Activated CD4-positive, alpha-beta T cell treated with anti-CD3 and anti-CD28 coated beads, Interleukin-2, amount 50 U/mL, for 48 hours (primary cell): ENCODE data around the gene ZAP70.
A peak's percentile ranks its signal among the peaks of the same experiment; 100 is the strongest.
"Not testable (repeated sequence)": the region's sequence is repeated elsewhere in the genome, so short reads cannot be mapped to it uniquely, and the experiment has no call there.

Experiments
- DNase-seq, 2 experiments: peaks; one replicate each; pipeline ENCODE4 v3.0.0-alpha.2; 2020

Gene ZAP70

DNA sequence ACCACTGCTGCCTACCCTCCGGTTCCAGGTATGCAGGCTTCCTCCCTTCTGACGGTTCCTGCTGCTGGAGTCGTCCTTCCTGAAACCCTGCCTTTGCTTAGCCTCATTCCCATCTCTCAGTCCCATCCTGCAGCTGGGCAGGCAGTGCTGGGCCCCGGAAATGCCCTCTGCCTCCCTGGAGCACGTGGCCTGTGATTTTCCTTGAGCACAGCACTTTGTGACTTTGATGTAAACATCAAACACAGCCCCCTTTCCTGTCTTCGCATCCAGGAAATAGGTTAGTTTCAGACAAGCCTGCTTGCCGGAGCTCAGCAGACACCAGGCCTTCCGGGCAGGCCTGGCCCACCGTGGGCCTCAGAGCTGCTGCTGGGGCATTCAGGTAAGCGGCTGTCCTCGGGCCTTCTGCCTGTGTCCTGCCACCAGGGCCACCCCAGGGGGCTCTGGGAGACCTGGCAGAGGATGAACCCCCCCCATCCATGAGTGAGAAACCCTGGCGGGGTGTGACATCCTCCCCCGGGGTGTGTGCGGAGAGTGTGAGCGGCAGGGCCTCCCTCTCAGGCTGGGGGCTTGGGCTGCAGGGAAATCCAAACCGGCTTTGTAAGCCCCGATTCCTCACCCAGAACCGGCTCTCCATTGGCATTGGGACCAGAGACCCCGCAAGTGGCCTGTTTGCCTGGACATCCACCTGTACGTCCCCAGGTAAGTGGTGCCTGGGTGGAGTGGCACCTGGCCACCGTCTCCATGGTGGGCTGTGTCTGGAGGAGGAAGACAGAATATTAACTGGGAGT, at the start of gene ZAP70:
Gene ZAP70, plus strand, starts transcription at position 281 of the 788 bp plus-strand sequence. CDS start 10,461 bp downstream, outside the sequence.
- peak; percentile 62 to 70 for DNase-seq

DNA sequence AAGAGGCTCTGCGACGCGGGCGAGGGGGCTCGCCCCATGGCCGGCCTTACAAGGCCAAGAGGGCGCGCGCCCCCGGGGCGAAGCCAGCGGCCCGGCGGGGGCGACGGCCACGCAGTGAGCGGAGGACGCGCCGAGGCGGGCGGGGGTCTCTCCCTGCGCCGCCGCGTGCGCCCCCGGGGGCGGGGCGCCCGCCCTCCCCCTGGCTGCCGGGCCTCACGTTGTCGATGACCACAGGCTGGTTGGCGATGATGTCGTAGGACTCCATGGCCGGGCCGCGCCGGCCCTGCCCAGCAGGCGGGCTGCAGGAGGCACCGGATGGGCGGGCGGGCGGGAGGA, 49.8 kb upstream of the ZAP70 start:
- no peak for DNase-seq

DNA sequence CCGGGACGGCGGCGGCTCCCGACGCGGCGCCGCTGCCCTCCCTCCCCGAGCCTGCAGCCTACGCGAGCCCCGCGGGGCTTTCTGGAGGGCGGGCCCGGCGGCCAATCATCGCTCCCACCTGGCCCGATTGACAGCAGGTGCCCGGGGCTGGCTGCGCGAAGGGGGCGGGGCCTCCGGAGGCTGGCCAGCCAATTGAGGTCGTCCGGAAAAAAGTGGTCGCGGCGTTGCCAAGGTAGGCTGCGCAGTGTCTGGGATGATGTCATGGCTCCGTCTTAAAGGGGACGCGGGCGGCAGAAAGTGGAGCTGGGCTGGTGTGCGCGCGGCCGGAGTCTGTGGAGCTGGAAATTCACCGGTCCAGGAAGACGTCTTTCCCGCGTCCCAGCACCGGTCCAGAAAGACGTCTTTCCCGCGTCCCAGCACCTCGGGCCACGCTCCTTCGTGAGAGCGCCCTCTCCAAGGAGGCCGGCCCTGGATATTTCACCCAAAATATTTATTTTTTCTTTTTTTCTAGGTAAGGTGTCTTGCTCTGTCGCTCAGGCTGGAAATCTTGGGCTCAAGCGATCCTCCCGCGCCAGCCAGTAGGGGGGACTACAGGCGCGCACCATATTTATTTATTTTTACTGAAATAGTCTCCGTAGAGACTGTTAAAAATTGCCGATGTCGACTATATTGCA, 49.3 kb upstream of the ZAP70 start, which contains the start of gene ACTR1B:
Gene ACTR1B, minus strand, starts transcription at position 83 of the 674 bp plus-strand sequence. CDS start 154 bp downstream, outside the sequence.
- peak; percentile 97 to 98 for DNase-seq

DNA sequence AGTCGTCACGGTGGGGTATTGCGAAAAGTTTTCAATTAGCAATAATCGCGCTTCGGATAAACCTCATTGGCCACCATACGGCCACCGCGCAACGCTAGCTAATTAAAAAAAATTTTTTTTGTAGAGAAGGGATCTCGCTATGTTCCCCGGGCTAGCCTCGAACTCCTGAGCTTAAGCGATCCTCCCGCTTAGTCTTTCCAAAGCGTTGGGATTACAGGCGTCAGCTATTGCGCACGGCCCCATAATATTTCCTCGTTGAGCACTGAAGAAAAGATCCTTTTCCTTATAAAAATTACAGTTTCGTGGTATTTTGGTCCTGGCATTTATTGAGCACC, 48.8 kb upstream of the ZAP70 start:
- peak in 1 of 2 experiments; percentile 28 for DNase-seq

DNA sequence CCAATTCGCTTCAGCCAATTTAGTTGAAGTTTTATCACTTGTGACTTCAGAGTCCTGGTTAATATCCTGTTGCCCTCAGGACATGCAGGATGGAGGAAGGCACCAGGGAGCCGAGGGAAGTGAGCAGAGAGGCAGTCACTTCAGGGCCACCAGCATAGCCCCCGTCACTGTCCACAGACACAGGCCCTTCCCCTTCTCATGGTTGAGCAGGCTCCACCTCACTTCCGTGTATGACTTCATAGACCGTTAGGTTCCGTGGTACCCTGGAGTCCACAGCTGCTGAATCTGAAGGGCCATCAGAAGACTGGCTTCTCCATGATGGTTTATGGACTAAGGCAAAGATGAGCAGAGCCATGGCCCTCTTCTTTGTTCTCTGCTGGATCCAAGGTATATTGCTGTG, 43.9 kb upstream of the ZAP70 start, which contains the start of gene C2orf92:
Gene C2orf92, plus strand, starts transcription at position 266 of the 400 bp plus-strand sequence. Its CDS starts 76 bp downstream, at position 342.
- DNase-seq, result no peak

DNA sequence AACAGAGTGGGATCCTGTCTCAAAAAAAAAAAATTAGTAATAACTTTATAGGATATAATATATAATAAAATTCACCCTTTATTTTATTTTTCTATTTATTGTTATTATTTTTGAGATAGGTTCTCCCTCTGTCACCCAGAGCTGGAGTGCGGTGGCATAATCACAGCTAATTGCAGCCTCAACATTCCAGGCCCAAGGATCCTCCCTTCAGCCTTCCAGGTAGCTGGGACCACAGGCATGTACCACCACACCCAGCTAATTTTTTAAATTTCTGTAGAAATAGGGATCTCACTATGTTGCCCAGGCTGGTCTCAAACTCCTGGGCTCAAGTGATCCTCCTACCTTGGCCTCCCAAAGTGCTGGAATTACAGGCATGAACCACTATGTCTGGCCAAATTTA, 42.9 kb upstream of the ZAP70 start:
- no peak for DNase-seq

DNA sequence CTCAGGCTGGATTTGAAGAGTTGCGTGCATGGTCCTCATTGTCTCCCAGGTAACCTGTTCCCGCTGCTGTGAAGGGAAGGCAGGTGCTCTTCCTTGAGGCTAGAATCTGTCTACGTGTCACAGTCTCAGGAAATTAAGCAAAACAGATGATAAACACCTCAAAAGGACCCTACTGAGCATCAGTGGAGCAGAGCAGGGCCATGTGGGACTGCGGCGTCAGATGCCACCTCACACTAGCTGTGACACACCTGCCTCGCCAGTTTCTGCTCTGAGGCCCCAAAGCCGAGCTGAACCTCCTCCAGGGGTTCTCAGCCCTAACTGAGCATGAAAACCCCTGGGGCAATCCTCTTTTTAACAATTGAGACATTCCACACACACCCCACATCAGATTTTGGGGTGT, 41.9 kb upstream of the ZAP70 start:
- DNase-seq, result no peak

DNA sequence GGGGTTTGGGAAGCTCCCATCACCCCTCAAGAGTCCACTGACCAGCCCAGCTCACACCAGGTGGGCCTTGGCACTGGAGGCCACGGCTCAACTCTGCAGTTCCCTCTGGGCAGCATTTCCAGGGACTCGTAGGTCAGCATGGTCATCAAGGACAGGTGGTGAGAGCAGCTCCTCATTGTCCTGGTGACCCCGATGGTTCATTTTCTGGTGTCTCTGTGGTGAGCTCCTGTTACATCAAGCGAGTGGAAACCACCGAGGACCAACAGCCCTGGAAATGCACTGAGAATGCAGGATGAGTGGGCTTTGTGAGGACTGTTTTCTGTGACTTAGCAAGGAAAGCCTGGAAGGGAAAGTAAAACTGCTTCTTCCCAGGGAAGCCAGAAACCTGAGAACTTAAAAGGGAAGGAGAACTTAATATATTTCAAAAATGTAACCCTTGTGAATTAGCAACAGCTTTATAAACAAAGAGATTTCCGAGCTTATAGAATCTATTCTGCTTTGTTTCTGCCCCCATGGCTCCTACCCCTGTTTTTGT, 40.7 kb upstream of the ZAP70 start:
- not testable (repeated sequence) for DNase-seq

DNA sequence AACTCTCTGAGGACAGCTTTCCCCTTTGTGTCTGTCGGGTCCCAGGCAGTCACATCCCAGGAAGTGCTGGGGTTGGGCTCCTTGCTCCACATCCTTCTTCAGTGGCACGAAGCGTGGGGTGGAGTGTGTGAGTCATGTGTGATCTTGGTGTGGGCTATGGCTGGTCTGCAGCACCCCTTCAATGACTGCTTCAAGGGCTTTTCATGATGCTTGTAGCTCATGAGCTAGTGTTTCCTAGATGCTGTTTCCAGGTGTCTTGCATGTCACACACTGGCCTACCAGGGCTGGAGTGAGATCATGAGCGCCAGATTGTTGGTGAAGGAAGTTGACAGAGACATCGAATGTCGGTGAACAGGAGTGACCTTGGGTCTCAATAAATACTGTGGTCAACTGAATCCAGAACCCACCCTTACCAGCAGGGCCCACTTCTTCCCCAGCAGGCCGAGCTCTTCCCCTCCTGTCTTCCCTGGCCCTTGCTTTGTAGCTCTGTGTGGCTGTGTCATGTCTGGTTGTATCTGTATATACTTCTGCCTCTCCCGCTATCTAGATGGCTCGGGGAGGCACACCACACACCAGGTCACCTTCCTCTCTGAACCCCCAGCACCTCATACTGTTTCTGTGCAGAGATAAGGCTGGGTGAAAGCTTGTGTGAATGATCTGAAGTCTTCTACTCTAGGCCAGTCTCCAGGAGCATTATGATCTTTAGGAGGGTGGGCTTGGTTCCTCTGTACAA, 40.0 kb upstream of the ZAP70 start:
- DNase-seq, result peak; percentile 28 to 53

DNA sequence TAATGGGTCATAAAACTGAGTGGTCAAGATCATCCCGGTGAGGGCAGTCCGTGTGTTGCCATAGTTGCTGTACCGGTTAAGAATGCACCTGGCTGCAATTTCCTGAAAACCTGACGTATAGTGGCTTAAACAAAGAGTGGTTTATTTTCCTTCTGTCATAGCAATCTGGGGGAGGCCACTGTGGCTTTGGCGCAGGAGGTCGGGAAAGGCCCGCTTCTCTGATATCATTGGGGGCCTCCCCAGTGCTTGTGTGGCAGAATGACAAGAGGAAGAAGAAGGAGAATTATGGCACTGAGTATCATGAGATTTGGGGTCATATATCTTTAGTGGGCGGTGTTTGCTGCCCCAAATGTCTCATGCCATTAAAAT, 39.5 kb upstream of the ZAP70 start:
- peak; percentile 40 to 60 for DNase-seq

DNA sequence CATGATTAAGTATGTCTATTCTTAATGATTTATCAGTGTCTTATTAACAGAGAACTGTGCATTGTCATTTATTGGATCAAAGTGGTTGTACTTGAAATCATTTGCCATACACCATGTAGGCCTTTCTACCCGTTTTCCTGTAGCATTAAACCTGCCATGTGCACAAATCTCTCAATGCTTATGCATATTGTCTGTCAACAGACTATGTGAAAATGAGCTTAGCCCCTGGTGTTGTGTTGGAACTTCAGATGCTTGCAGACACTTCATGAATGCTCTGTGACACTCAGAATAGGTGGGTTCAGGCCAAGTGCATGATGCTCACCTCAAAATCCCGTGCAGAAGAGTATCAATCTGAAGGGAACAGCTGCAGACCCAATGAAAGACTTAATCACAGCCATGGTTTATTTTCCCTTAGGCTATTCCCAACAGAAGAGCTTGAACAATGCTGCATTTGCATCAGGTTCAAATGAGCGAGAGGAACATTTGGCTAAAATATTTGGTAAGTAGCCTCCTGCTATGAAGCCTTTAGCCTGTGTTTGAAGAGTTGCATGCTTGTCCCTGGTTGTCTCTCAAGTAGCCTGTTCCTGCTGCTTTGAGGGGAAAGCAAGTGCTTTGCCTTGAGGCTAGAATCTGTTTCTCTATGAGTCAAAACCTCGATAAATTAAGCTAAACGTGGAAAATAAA, 37.8 kb upstream of the ZAP70 start:
- DNase-seq, result no peak

DNA sequence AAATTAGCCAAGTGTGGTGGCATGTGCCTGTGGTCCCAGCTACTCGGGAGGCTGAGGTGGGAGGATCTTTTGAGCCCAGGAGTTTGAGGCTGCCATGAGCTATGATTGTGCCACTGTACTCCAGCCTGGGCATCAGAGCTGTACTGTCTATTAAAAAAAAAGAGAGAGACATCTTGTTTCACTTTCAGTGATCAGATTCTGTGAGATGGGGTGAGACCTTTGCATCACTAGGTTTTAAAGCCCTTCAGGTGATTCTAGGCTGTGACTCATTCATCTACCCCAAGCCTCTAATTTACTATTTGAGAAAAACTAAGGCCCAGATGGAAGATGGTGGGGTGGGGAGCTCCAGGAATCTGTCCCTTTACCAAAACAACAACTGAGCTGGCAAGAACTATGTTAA, 36.8 kb upstream of the ZAP70 start:
- no peak for DNase-seq

DNA sequence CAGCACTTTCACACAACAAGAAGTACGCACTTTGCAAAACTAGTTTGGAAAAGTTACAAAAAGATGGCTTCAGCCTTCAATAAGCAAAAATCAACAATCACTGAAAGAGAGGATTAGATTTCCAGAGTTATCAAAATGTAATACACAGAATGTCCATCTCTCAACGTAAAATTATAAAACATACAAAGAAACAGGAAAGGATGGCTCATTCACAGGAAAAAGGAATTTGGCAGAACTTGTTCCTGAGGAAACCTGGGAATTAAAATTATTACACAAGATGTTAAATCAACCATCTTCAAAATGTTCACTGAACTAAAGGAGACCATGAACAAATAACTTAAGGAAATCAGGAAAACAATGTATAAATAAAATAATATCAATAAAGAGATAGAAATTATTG, 35.9 kb upstream of the ZAP70 start:
- DNase-seq, result no peak

DNA sequence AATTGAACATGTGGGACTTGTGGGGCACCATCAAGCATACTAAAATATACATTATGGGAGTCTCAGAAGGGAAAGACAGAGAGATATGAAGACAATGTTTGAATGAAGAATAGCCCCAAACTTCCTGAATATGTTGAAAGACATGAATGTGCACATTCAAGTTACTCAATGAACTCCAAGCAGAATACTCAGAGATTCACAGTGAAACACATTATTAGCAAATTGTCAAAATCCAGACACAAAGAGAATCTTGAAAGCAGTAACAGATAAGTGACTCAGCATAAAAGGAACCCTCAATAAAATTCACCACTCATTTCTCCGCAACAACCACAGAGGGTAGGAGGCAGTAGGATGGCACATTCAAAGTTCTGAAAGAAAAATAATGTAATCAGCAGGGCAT, 35.1 kb upstream of the ZAP70 start:
- DNase-seq, result no peak

DNA sequence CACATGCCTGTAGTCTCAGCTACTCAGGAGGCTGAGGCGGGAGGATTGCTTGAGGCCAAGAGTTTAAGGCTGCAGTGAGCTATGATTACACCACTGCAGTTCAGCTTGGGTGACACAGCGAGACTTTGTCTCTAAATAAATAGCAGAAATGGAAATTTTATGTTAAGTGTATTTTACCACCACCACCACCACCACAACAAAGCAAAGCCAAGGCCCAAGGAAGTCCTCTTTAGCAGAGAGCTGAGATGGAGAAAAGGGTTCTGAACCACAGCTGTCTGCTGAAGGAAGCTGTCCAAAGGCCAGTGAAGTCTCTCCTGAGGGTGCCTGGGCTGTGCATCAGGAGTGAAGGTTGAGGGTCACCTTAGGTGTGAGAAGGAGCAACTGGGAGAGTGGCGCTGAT, 26.1 kb upstream of the ZAP70 start:
- DNase-seq, result not testable (repeated sequence)

DNA sequence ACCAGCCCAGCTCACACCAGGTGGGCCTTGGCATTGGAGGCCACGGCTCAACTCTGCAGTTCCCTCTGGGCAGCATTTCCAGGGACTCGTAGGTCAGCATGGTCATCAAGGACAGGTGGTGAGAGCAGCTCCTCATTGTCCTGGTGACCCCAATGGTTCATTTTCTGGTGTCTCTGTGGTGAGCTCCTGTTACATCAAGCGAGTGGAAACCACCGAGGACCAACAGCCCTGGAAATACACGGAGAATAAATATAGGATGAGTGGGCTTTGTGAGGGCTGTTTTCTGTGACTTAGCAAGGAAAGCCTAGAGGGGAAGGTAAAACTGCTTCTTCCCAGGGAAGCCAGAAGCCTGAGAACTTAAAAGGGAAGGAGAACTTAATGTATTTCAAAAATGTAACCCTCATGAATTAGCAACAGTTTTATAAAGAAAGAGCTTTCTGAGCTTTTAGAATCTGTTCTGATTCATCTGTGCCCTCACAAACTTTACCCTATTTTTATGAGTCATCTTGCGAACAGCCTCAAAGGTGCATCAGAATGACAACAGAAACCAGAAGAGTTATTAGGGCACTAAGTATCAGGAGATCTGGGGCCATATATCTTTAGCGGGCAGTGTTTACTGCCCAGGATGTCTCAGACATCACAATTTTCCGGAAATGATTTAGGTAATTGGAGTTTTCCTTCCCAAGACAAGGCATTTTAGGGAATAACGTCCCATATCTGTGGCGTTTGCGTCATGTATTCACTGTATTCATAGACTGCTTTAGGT, 25.1 kb upstream of the ZAP70 start:
- DNase-seq, result no peak

DNA sequence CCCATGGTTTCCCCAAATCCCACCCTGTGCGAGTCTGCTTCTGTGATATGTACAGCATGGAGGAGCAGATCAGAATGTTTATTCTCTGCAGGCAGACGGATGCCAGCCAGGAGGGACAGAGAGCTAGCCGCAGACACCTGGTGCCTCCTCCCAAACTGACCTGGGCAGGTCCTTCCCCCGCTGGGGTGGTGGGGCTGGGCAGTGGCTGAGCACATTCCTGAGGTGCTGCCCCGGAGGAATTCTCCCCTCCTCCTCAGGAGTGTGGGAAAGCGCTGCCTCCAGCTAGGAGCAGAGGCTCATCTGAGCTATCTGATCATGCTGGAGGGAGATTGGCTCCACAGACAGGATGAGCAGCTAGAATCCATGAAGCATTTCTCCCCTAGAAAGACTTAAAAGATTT, 22.2 kb upstream of the ZAP70 start:
- DNase-seq, result no peak

DNA sequence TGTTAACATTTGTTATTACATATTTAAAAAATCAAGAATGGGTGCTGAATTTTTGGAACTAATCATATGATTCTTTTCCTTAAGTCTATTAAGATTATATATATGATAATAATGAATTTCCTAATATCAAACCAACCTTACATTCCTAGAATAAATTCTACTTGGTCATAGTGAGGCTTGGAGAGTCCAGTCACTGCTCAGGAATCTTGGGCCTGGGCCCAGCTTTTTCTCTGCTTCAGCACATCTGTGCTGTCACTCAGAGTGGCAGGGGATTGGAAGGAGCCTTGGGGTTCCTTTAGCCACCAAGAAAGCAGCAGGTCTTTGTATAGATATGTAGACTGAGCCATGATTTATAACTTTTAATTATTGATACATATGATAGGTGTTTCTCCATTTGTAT, 19.9 kb upstream of the ZAP70 start:
- no peak for DNase-seq

DNA sequence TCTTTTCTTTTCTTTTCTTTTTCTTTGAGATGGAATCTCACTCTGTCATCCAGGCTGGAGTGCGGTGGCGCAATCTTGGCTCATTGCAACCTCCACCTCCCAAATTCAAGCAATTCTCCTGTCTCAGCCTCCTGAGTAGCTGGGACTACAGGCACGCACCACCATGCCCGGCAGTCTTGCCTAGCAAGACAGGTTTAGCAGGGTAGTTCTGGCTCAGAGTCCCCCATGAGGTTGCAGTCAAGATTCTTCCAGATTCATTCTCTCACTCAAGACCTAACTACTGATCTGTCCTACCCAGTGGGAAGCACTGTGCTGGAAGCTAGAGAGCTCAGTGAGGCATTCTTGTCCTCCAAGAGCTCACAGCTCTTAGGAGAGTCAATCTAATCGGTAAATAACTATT, 17.6 kb upstream of the ZAP70 start:
- no peak for DNase-seq

DNA sequence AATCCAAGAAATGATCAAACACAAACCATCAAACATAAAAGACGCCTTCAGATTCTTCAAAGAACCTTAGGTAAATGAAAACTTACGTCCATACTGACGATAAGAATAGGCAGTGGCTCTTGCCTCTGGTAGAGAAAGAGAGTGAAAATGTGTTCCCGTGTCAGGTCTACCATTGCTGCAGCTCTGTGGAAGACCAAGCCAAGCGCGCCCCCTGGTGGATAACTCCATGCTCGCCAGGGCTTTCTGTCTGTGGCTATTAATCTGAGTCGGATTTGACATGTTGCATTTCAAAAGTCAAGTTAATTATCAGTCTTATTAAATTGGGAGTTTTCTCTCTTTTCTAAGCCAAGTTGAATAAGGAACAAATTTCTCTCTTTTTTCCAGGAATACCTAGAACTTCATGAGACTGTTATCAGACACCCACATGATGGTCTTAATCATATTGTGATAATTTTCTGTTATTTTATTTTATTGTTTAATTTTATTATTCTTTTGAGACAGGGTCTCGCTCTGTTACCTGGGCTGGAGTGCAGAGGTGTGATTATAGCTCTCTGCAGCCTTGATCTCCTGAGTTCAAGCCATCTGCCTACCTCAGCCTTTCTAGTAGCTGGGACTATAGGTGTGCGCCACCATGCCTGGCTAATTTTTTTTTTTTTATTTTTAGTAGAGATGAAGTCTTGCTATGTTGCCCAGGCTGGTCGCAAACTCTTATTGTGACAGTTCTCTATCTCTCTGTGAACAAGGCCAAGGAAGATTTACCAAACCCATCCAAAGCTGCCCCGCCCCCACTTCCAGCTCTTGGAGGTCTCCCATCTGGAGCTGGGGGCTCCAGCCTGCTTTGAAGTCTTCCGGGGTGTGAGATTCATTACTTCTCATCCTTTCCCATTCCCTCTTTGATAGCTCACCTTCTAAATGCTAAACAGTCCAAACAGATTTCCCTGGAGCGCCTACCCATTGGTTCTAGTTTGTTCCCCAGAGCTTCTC, 15.8 kb upstream of the ZAP70 start:
- peak; percentile 96 to 97 for DNase-seq

DNA sequence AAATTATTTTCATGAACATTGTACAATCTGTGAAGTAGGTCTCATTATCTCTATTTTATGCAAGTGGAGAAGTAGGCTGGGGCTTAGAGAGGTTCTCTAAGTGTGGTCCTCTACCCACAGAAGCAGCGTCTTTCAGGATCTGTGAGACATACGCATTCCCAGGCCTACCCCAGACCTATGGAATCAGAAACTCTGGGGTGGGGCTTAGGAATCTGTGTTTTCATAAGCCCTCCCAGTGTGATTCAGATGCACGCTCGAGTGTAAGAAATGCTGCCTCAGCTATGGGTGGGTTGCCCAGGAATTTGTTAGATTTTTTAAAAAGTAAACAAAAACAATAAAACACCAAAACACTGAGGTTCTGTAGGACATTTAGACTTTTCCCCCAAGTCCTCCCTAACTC, 14.8 kb upstream of the ZAP70 start:
- DNase-seq, result no peak
